Activated T-helper 17 cell treated with anti-CD3 and anti-CD28 coated beads, Interleukin-2, amount 50 U/mL, for 72 hours (primary cell): Measurements from ENCODE around the gene C2orf76. TPM values are rescaled to one million over a fixed set of nuclear protein-coding genes. Genes with fewer than 3 reads are reported as not detected.

Experiments used
- total RNA-seq, 2 donors: library from RNA; stranded (reverse); gene quantifications; one replicate each; pipeline ENCODE4 v1.2.3, GENCODE V29; 2022

Gene C2orf76
- total RNA-seq, 2 donors from 2014 or later: 9.6 to 11.7 TPM

Other genes starting within 250 kb of the C2orf76 start
- gene C1QL2, start 208.1 kb downstream of the C2orf76 start, total RNA-seq: not detected
- under 1 TPM in 1 of 2 donors, not detected in 1; 0.11 TPM for gene STEAP3, start 143.0 kb downstream of the C2orf76 start, total RNA-seq
- 100 to 1,000 TPM in 1 of 2 donors, 10 to 100 TPM in 1; 82.5 to 129 TPM for gene DBI, start 143 bp upstream of the C2orf76 start, total RNA-seq
- not detected for gene TMEM37, start 65.0 kb upstream of the C2orf76 start, total RNA-seq
- not detected for gene SCTR, start 157.6 kb upstream of the C2orf76 start, total RNA-seq
- not detected for gene CFAP221, start 177.6 kb upstream of the C2orf76 start, total RNA-seq